Mucosa of rectum (tissue), 2 donors: ENCODE measurements around the gene GABRB1.

Experiments used
- H3K27ac ChIP-seq, 2 donors: one replicate each; pipeline ENCODE4 v1.7.0; 2013; ENCODE audit warnings: inconsistent platforms in 2 of 2, low read depth in 2 of 2, low read length in 2 of 2
- H3K27me3 ChIP-seq, 2 donors: one replicate each; pipeline ENCODE4 v1.7.0; 2013; ENCODE audit warnings: low read length in 2 of 2; ENCODE audit not compliant: control insufficient read depth in 2 of 2, insufficient read depth in 2 of 2
- H3K36me3 ChIP-seq, 2 donors: one replicate each; pipeline ENCODE4 v1.7.0; 2013; ENCODE audit warnings: low read length in 2 of 2; ENCODE audit not compliant: control insufficient read depth in 2 of 2, insufficient read depth in 2 of 2
- H3K4me1 ChIP-seq, 2 donors: one replicate each; pipeline ENCODE4 v1.7.0; 2013; ENCODE audit warnings: low read length in 2 of 2, mild to moderate bottlenecking in 1 of 2; ENCODE audit not compliant: control insufficient read depth in 2 of 2, insufficient read depth in 2 of 2
- H3K4me3 ChIP-seq, 2 donors: one replicate each; pipeline ENCODE4 v1.7.0; 2013; ENCODE audit warnings: low read length in 2 of 2
- H3K9ac ChIP-seq, 2 donors: one replicate each; pipeline ENCODE4 v1.7.0; 2013; ENCODE audit warnings: low read length in 2 of 2, low read depth in 1 of 2, mild to moderate bottlenecking in 1 of 2
- H3K9me3 ChIP-seq, 2 donors: one replicate each; pipeline ENCODE4 v1.7.0; 2013; ENCODE audit warnings: low read length in 2 of 2; ENCODE audit not compliant: control insufficient read depth in 2 of 2
- donor health status: healthy.
- donor health status: Normal muscosa, but diverticular disease.

Gene GABRB1

DNA sequence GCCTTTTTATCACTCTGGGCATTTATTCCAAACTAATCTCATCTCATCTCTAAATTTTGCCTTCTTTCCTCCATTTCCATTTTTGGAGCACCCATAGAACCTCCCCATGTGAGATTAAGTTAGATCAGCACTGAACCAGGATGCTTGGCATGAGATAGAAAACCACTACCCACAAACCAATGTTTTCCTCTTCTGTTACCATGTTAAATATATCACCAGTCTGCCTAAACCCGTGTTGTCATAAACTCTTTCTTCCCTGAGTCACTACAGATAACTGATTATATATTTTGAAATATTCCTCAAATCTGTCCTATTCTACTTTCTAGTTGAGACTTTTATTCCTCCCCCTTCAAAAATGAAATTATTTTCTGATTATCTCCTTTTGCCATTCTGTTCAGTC lies 37.6 kb downstream of the GABRB1 start:
- no peak overlapping the region for H3K4me3 ChIP-seq
- H3K36me3 ChIP-seq, result no peaks in the 10 kb centered on the region
- no peaks in the 10 kb centered on the region for H3K9me3 ChIP-seq
- H3K9ac ChIP-seq, result no peak overlapping the region
- H3K27ac ChIP-seq, result no peak overlapping the region
- no peaks in the 10 kb centered on the region for H3K27me3 ChIP-seq
- H3K4me1 ChIP-seq, result no peaks in the 10 kb centered on the region

DNA sequence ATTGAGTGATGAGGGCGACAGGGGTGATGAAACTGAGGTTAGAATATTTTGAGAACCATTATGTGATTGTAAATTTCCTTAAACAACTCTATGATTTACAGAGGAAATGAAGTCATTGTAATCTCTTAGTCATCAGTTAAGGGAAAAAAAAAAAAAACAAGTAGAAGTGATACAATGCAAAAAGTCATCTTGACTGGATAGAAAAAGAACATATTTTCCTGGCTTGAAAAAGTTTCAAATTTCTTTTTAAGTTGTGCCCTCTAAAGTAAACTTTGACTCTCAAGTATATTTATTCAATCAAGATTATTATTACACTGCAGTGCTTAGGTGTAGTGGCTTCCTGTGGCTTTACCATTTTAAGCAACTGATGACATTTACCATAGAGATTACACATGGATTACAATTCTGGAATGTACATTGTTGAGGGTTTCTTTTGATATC lies 40.6 kb downstream of the GABRB1 start:
- no peaks in the 10 kb centered on the region for H3K9me3 ChIP-seq
- no peaks in the 10 kb centered on the region for H3K36me3 ChIP-seq
- no peak overlapping the region for H3K27ac ChIP-seq
- no peak overlapping the region for H3K4me3 ChIP-seq
- H3K9ac ChIP-seq, result no peak overlapping the region
- no peaks in the 10 kb centered on the region for H3K4me1 ChIP-seq
- no peaks in the 10 kb centered on the region for H3K27me3 ChIP-seq

GRCh38 chr4:47073647-47074046 lies 42.3 kb downstream of the GABRB1 start:
- no peak overlapping the region for H3K27ac ChIP-seq
- no peaks in the 10 kb centered on the region for H3K4me1 ChIP-seq
- H3K9ac ChIP-seq, result no peak overlapping the region
- H3K36me3 ChIP-seq, result no peaks in the 10 kb centered on the region
- H3K9me3 ChIP-seq, result no peaks in the 10 kb centered on the region
- H3K27me3 ChIP-seq, result no peaks in the 10 kb centered on the region
- no peak overlapping the region for H3K4me3 ChIP-seq

DNA sequence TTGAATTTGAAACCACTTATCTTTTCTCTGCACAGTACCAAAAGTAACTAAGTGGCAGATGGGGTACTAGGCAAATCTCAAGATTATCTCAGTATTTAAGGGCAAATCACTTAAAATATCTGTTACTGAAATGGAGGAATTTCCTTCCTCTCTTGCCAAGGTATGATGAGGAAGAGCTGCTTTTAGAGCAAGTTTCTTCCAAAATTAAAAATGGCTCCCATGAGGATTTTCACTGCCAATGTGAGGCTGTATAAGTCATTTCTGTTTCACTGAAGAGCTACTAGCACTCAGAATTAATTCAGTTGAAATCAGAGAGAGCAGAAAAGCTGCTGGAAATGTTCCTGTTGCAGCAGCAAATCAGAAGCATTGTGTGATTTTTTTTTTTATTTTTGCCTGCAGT lies 43.4 kb downstream of the GABRB1 start:
- no peaks in the 10 kb centered on the region for H3K36me3 ChIP-seq
- H3K4me3 ChIP-seq, result no peak overlapping the region
- no peak overlapping the region for H3K9ac ChIP-seq
- no peaks in the 10 kb centered on the region for H3K4me1 ChIP-seq
- no peak overlapping the region for H3K27ac ChIP-seq
- no peaks in the 10 kb centered on the region for H3K9me3 ChIP-seq
- H3K27me3 ChIP-seq, result no peaks in the 10 kb centered on the region

- Histone ChIP-seq H3K9me3 (no peaks in the 10 kb centered on the region), H3K36me3 (no peaks in the 10 kb centered on the region)
Measured at GRCh38 chr4:47075262-47075661, 43.9 kb downstream of the GABRB1 start.

DNA sequence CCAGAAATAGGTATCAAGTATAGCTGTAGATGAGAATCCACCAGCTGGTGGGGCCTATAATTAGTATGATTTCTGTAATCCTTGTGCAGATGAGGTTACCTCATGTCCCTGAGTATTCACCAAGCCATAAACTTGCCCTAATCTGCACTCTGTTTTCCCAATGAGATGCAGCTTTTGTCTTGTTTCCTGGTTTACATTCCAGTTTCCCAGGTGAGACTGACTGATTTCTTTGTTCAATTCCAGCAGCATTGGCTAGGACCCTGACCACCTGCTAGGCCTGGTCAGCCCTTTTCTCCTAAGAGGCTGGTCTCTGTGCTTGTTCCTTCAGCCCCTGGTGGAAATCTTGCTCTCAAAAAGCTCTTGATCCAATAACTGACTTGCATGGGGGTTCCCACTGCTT lies 44.6 kb downstream of the GABRB1 start:
- Histone ChIP-seq H3K4me3 (no peak overlapping the region), H3K27me3 (no peaks in the 10 kb centered on the region), H3K9me3 (no peaks in the 10 kb centered on the region), H3K9ac (no peak overlapping the region), H3K4me1 (no peaks in the 10 kb centered on the region), H3K36me3 (no peaks in the 10 kb centered on the region), H3K27ac (no peak overlapping the region)

More at GRCh38 chr4:47075262-47075661, 43.9 kb downstream of the GABRB1 start:
- Histone ChIP-seq H3K4me1 (no peaks in the 10 kb centered on the region), H3K4me3 (no peak overlapping the region), H3K27ac (no peak overlapping the region), H3K9ac (no peak overlapping the region), H3K27me3 (no peaks in the 10 kb centered on the region)

DNA sequence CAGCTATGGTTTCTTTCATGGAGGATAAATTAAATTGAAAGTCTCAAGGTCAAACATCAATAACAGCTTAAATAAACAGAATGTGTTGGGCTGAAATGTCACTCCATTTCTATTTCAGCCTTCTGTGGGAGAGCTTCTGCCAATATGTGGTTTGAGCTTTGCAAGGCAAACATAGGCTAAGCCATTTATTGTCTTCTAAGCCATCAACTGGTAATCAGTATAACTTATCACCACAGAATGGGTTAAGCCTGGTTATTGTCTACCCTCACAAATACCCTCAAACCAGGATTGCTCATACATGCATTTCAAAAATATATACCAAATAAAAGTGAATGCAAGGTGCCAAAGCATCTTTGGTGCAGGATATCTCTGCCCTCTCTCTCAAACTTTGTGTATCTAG lies 52.7 kb downstream of the GABRB1 start:
- no peaks in the 10 kb centered on the region for H3K4me1 ChIP-seq
- H3K9ac ChIP-seq, result no peak overlapping the region
- no peaks in the 10 kb centered on the region for H3K9me3 ChIP-seq
- no peaks in the 10 kb centered on the region for H3K36me3 ChIP-seq
- no peak overlapping the region for H3K4me3 ChIP-seq
- no peaks in the 10 kb centered on the region for H3K27me3 ChIP-seq
- no peak overlapping the region for H3K27ac ChIP-seq

- no peaks in the 10 kb centered on the region for H3K36me3 ChIP-seq
- H3K27ac ChIP-seq, result no peak overlapping the region
- H3K4me1 ChIP-seq, result no peaks in the 10 kb centered on the region
- H3K9me3 ChIP-seq, result no peaks in the 10 kb centered on the region
- H3K4me3 ChIP-seq, result no peak overlapping the region
- no peaks in the 10 kb centered on the region for H3K27me3 ChIP-seq
- H3K9ac ChIP-seq, result no peak overlapping the region
Measured at GRCh38 chr4:47084795-47085194, 53.4 kb downstream of the GABRB1 start.

DNA sequence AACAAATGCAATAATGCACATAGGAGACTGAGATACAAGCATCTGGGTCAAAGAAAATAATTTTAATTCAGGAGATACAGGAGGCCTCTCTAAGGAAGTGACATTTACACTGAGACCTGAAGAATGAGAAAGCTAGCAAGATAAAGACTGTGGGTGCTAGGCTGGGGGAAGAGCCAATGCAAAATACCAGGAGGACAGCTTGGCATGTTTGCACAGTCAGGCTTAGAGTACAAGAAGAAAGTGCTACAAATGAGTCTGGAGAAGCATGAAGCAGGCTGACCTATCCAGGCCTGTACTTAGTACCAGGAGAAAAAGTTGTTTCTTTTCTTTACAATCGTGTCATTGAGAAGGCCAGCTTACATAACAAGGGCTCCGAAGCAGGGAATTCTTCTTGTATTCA lies 56.9 kb downstream of the GABRB1 start:
- Histone ChIP-seq H3K27ac (no peak overlapping the region), H3K9me3 (no peaks in the 10 kb centered on the region), H3K27me3 (no peaks in the 10 kb centered on the region), H3K4me3 (no peak overlapping the region), H3K36me3 (no peaks in the 10 kb centered on the region), H3K4me1 (no peaks in the 10 kb centered on the region), H3K9ac (no peak overlapping the region)

GRCh38 chr4:47095884-47096283 lies 64.5 kb downstream of the GABRB1 start:
- no peak overlapping the region for H3K4me3 ChIP-seq
- H3K9me3 ChIP-seq, result no peaks in the 10 kb centered on the region
- H3K27me3 ChIP-seq, result no peaks in the 10 kb centered on the region
- H3K36me3 ChIP-seq, result no peaks in the 10 kb centered on the region
- H3K9ac ChIP-seq, result no peak overlapping the region
- no peaks in the 10 kb centered on the region for H3K4me1 ChIP-seq
- no peak overlapping the region for H3K27ac ChIP-seq

DNA sequence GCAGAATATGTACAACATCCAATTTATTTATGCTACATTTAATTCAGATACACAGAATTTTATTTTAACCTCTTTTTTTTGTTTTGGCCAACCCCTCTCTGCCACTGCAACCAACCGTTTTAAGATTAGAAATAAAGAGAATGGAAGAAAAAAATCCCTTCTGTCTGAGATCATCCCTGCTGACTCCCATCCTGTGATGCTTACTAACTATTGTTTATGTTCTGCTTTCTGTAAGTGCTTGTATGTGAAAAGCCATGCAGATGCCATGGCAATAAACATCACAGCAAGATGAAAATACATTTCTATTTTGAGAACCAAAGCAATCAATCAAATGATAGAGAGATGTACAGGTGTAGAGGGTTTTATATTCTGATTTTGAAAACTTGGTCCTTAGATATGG lies 70.1 kb downstream of the GABRB1 start:
- no peak overlapping the region for H3K27ac ChIP-seq
- H3K4me1 ChIP-seq, result no peaks in the 10 kb centered on the region
- no peaks in the 10 kb centered on the region for H3K9me3 ChIP-seq
- H3K27me3 ChIP-seq, result no peaks in the 10 kb centered on the region
- H3K36me3 ChIP-seq, result no peaks in the 10 kb centered on the region
- no peak overlapping the region for H3K9ac ChIP-seq
- no peak overlapping the region for H3K4me3 ChIP-seq
